Astrocyte (in vitro differentiated cells and primary cell): ENCODE measurements around the gene ENPP3.

Experiments used
- CTCF ChIP-seq: IDR thresholded peaks from 2 replicates; pipeline ENCODE4 v1.5.1; 2011; ENCODE audit warnings: low read depth, mild to moderate bottlenecking, inconsistent platforms, low read length, moderate library complexity; ENCODE audit not compliant: insufficient read depth
- EZH2 ChIP-seq: IDR thresholded peaks from 2 replicates; pipeline ENCODE4 v1.6.1; 2012; ENCODE audit warnings: mild to moderate bottlenecking, low read length, inconsistent platforms; ENCODE audit not compliant: insufficient read depth

DNA sequence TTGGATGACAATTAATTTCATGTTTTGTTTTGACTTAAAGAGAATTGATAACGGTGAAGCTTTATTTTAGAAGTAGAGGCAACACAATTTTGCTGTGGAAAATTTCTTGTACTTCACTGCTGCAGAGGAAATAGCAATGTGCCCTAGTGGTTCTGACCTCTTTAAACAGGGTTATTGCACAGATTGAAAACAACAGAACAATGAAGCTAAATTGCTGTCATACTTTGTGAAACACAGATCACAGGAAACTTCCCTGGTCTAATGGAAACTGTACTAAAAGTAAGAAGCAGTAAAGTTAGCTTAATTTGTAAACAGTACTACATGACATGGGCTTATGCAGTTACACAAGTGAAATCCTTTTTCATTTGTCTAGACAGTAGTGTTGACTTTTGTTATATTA, 32.8 kb downstream of the ENPP3 start:
- no peak for TF ChIP-seq CTCF
- TF ChIP-seq EZH2, result no peak
